Mesendoderm (in vitro differentiated cells): ENCODE measurements around the gene PPP2R5B.
A peak's percentile ranks its signal among the peaks of the same experiment; 100 is the strongest.

Experiments used
- DNase-seq: peaks from one replicate; pipeline ENCODE4 v3.0.0; 2013
- H2AK5ac ChIP-seq: 2 replicates; pipeline ENCODE4 v1.6.1; 2013; ENCODE audit warnings: low read length, inconsistent platforms
- H2BK120ac ChIP-seq: 2 replicates; pipeline ENCODE4 v1.6.1; 2013; ENCODE audit warnings: low read depth, mild to moderate bottlenecking, low read length, moderate library complexity, mixed read lengths
- H2BK15ac ChIP-seq: replicated peaks from 2 replicates; pipeline ENCODE4 v1.6.1; 2013; ENCODE audit warnings: low read depth, mild to moderate bottlenecking, moderate library complexity
- H2BK5ac ChIP-seq: 2 replicates; pipeline ENCODE4 v1.6.1; 2013; ENCODE audit warnings: low read length, inconsistent platforms
- H3K18ac ChIP-seq: 2 replicates; pipeline ENCODE4 v1.6.1; 2013; ENCODE audit warnings: mild to moderate bottlenecking, low read length, mixed read lengths
- H3K23ac ChIP-seq: one replicate; pipeline ENCODE4 v1.6.1; 2013; ENCODE audit warnings: low read length
- H3K27ac ChIP-seq: 2 replicates; pipeline ENCODE4 v1.5.1; 2013; ENCODE audit warnings: low read depth, mild to moderate bottlenecking, inconsistent platforms, low read length, moderate library complexity
- H3K27me3 ChIP-seq: 2 replicates; pipeline ENCODE4 v1.6.1; 2013; ENCODE audit warnings: low read length, control low read depth, mild to moderate bottlenecking, inconsistent platforms; ENCODE audit not compliant: insufficient read depth, poor library complexity
- H3K36me3 ChIP-seq: 2 replicates; pipeline ENCODE4 v1.6.1; 2013; ENCODE audit warnings: low read length, inconsistent platforms; ENCODE audit not compliant: control insufficient read depth, insufficient read depth
- H3K4ac ChIP-seq: one replicate; pipeline ENCODE4 v1.6.1; 2013; ENCODE audit warnings: low read depth, mild to moderate bottlenecking, low read length, moderate library complexity
- H3K4me1 ChIP-seq: 2 replicates; pipeline ENCODE4 v1.6.1; 2013; ENCODE audit warnings: low read depth, low read length, inconsistent platforms; ENCODE audit not compliant: control insufficient read depth
- H3K4me2 ChIP-seq: 2 replicates; pipeline ENCODE4 v1.6.1; 2013; ENCODE audit warnings: low read length
- H3K4me3 ChIP-seq: 2 replicates; pipeline ENCODE4 v1.5.1; 2013; ENCODE audit warnings: mild to moderate bottlenecking, low read length
- H3K56ac ChIP-seq: one replicate; pipeline ENCODE4 v1.6.1; 2013; ENCODE audit warnings: low read length
- H3K79me1 ChIP-seq: 2 replicates; pipeline ENCODE4 v1.6.1; 2013; ENCODE audit warnings: low read length, inconsistent platforms
- H3K79me2 ChIP-seq: 2 replicates; pipeline ENCODE4 v1.6.1; 2013; ENCODE audit warnings: mild to moderate bottlenecking, low read length; ENCODE audit not compliant: control insufficient read depth, insufficient read depth
- H3K9ac ChIP-seq: 2 replicates; pipeline ENCODE4 v1.6.1; 2013; ENCODE audit warnings: low read length, inconsistent platforms
- H4K5ac ChIP-seq: one replicate; pipeline ENCODE4 v1.6.1; 2013; ENCODE audit warnings: low read length
- H4K8ac ChIP-seq: one replicate; pipeline ENCODE4 v1.6.1; 2013; ENCODE audit warnings: low read depth, mild to moderate bottlenecking, control low read depth, low read length, moderate library complexity
- WGBS: extraction: QIAGEN DNeasy Blood & Tissue Kit; methylation state at CpG from one replicate; pipeline ENCODE4 v1.1.7; 2013; ENCODE audit warnings: low lambda C conversion rate, missing lambda C conversion rate; ENCODE audit not compliant: insufficient coverage; ENCODE audit errors: extremely low coverage; 5-methylcytosine and 5-hydroxymethylcytosine counted together

PPP2R5B gene

DNA sequence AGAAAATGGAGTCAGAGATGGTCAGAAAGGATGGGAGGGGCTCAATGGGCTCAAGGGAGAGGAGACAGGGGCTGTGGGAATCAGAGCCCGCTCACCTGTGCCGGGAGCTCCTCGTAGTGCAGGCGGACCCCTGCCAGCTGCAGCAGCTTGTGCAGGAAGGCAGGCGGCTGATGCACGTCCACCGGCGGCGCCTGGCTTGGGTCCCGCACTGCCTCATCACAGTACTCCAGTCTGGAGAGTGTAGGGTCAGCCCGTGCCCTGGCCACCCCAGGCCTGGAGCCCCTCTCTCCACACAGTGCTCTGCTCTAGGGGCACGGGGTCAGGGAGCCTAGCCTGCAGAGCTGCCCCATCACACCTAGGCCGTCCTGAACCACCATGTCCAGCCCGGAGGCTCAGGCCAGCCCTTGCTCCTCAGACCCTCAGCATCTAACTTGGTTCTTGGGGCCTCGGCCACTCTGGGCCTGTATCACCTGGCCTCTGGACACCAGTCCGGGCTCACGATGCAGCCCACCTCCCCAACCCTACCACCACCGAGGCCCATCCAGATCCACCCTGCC, 11.2 kb upstream of the PPP2R5B start:
- H3K4me3 ChIP-seq, result no peak overlapping the region
- H4K8ac ChIP-seq, result no peak overlapping the region
- no peak overlapping the region for H4K5ac ChIP-seq
- H3K4ac ChIP-seq, result no peak overlapping the region
- H3K27ac ChIP-seq, result no peak overlapping the region
- no peak overlapping the region for H2AK5ac ChIP-seq
- whole genome bisulfite sequencing, result no CpG with 5 or more reads among the region's 18 CpGs
- H3K23ac ChIP-seq, result no peak overlapping the region
- no peak overlapping the region for H2BK120ac ChIP-seq
- H2BK5ac ChIP-seq, result no peak overlapping the region
- H3K79me2 ChIP-seq, result no peaks in the 10 kb centered on the region
- H3K36me3 ChIP-seq, result peaks cover 4% of the 10 kb centered on the region
- H3K79me1 ChIP-seq, result peaks cover 2% of the 10 kb centered on the region
- H3K4me2 ChIP-seq, result no peak overlapping the region
- H3K4me1 ChIP-seq, result no peaks in the 10 kb centered on the region
- H3K27me3 ChIP-seq, result no peaks in the 10 kb centered on the region
- no peak overlapping the region for H3K56ac ChIP-seq
- no peak overlapping the region for H2BK15ac ChIP-seq
- DNase-seq, result no peak
- H3K9ac ChIP-seq, result no peak overlapping the region
- H3K18ac ChIP-seq, result no peak overlapping the region

- H4K5ac ChIP-seq, result no peak overlapping the region
- DNase-seq, result no peak
- no peak overlapping the region for H2BK5ac ChIP-seq
- no peaks in the 10 kb centered on the region for H3K79me2 ChIP-seq
- no CpG with 5 or more reads among the region's 17 CpGs for WGBS
- H3K27ac ChIP-seq, result no peak overlapping the region
- H3K27me3 ChIP-seq, result no peaks in the 10 kb centered on the region
- no peak overlapping the region for H2BK15ac ChIP-seq
- peaks cover 2% of the 10 kb centered on the region for H3K79me1 ChIP-seq
- no peak overlapping the region for H3K23ac ChIP-seq
- no peak overlapping the region for H3K4me3 ChIP-seq
- H2AK5ac ChIP-seq, result no peak overlapping the region
- no peak overlapping the region for H3K56ac ChIP-seq
- no peak overlapping the region for H2BK120ac ChIP-seq
- H3K4me2 ChIP-seq, result no peak overlapping the region
- H4K8ac ChIP-seq, result no peak overlapping the region
- no peak overlapping the region for H3K4ac ChIP-seq
- no peaks in the 10 kb centered on the region for H3K4me1 ChIP-seq
- H3K36me3 ChIP-seq, result peaks cover 4% of the 10 kb centered on the region
- no peak overlapping the region for H3K18ac ChIP-seq
- no peak overlapping the region for H3K9ac ChIP-seq
Measured at GRCh38 chr11:64914123-64914522, 10.4 kb upstream of the PPP2R5B start.

DNA sequence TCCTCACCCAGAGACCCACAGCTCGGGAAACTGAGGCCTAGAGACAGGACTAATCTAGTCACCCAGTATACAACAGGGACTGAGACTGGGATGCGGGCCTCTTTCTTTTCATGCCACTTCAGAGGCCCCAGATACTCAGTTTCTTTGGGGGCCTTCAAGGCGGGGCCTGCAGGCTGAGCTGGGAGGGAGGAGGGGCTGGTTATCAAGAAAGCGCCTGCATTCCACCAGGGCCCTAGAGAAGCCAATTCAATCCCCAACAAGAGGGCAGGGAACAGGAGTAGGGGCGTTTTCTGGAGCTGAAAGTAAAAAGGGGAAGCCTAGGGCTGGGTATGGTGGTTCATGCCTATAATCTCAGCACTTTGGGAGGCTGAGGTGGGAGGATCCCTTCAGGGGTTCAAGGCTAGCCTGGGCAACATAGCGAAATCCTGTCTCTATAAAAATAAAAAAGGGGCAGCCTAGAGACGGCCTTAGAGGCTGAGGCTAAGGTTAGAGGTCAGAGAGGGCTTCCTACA, 9.1 kb upstream of the PPP2R5B start:
- Histone ChIP-seq H2AK5ac (no peak overlapping the region), H3K4me3 (no peak overlapping the region), H3K9ac (peak overlapping the region; percentile 96), H3K23ac (no peak overlapping the region), H4K8ac (no peak overlapping the region), H3K27me3 (no peaks in the 10 kb centered on the region), H2BK15ac (no peak overlapping the region), H3K18ac (no peak overlapping the region), H3K27ac (no peak overlapping the region), H3K79me1 (peaks cover 2% of the 10 kb centered on the region), H3K36me3 (peaks cover 2% of the 10 kb centered on the region), H3K4ac (no peak overlapping the region), H2BK120ac (no peak overlapping the region), H3K56ac (peak overlapping the region; percentile 90), H4K5ac (no peak overlapping the region), H3K4me2 (no peak overlapping the region), H3K4me1 (no peaks in the 10 kb centered on the region), H2BK5ac (no peak overlapping the region), H3K79me2 (no peaks in the 10 kb centered on the region)
- no CpG with 5 or more reads among the region's 7 CpGs for WGBS
- DNase-seq, result no peak

- Histone ChIP-seq H3K18ac (no peak overlapping the region), H3K36me3 (no peaks in the 10 kb centered on the region), H2BK5ac (no peak overlapping the region), H3K79me1 (peaks cover 2% of the 10 kb centered on the region), H3K9ac (peak overlapping the region; percentile 96), H3K23ac (no peak overlapping the region), H3K4me2 (peak overlapping the region; percentile 95), H3K4ac (no peak overlapping the region), H3K79me2 (no peaks in the 10 kb centered on the region), H3K27me3 (no peaks in the 10 kb centered on the region), H2BK120ac (no peak overlapping the region), H2BK15ac (no peak overlapping the region), H4K5ac (no peak overlapping the region), H4K8ac (no peak overlapping the region), H3K4me3 (peak overlapping the region; percentile 66), H3K4me1 (no peaks in the 10 kb centered on the region), H2AK5ac (no peak overlapping the region), H3K27ac (no peak overlapping the region), H3K56ac (peak overlapping the region; percentile 90)
- no CpG with 5 or more reads among the region's 23 CpGs for whole genome bisulfite sequencing
- peak; percentile 67 for DNase-seq
Measured at GRCh38 chr11:64916040-64916774, 8.3 kb upstream of the PPP2R5B start.

DNA sequence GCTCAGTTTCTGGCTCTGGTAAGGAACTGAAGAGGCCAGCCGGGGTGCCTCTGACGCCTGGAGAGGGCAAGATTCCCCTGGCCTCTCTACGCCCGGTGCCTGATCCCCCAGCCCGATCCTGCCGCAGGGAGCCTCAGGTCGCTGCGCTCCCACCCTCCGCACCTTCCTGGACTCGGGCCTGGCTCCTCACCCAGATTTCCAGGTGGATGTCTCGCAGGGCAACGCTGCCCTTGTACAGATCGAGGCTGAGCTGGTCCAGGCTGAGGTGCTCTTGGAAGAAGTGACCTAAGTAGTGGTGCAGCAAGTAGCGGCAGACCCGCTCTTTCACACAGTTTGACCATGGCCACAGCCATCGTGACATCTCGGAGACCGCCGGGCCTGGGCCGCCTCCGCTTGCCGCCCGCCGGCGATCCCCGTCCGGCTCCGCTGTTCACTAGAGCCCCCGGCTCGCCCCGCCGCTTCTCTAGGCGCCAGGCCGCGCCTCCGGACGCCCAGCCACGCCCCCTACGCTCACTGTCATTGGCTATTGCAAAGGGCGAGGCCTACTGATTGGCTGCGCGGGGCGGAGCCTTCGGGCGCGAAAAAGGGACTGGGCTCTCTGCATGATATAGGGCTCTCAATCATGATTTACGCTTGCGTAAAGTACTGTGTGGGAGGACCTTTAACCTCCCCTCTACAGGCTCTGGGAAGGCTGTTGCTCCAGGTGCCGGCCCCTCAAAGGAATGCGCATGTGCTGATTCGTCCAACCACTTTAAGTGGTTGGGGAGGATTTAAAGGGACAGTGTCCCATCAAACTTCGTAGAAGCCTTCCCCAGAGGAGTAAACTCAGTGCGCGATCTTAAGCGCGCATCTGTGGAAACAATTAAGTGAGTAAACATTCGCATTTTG, 7.5 kb upstream of the PPP2R5B start, which contains the start of gene ATG2A:
Gene ATG2A, minus strand, starts transcription at position 435 of the 888 bp plus-strand sequence. Its CDS starts 74 bp downstream, at position 361.
- Histone ChIP-seq H2AK5ac (no peak within 1 kb of the TSS), H3K18ac (no peak within 1 kb of the TSS), H3K4me1 (no peaks in the 10 kb centered on the region), H4K5ac (no peak within 1 kb of the TSS), H3K36me3 (no peaks in the 10 kb centered on the region), H3K27me3 (no peaks in the 10 kb centered on the region), H3K79me1 (peaks cover 2% of the 10 kb centered on the region), H3K4ac (no peak within 1 kb of the TSS), H3K4me3 (peak within 1 kb of the TSS; percentile 66), H3K56ac (peak within 1 kb of the TSS; percentile 90), H3K27ac (no peak within 1 kb of the TSS), H2BK15ac (no peak within 1 kb of the TSS), H3K4me2 (peak within 1 kb of the TSS; percentile 95), H3K9ac (peak within 1 kb of the TSS; percentile 96), H4K8ac (no peak within 1 kb of the TSS), H3K79me2 (no peaks in the 10 kb centered on the region), H2BK120ac (no peak within 1 kb of the TSS), H3K23ac (no peak within 1 kb of the TSS), H2BK5ac (no peak within 1 kb of the TSS)
- DNase-seq, result peak; percentile 100
- WGBS, result no CpG with 5 or more reads among the region's 57 CpGs
